Stimulated activated naive CD8-positive, alpha-beta T cell treated with anti-CD3 and anti-CD28 coated beads, Interleukin-15, Interleukin-2, amounts not matched to agents 100 ng/mL and 50 ng/mL, for 24 hours (primary cell): Measurements from ENCODE around the gene MYO1H.
"Not testable (repeated sequence)": the region's sequence is repeated elsewhere in the genome, so short reads cannot be mapped to it uniquely, and the experiment has no call there.

Source experiments
- H3K27ac Mint-ChIP-seq: one replicate; pipeline ENCODE4 v1.8.0; 2021; ENCODE audit warnings: mild to moderate bottlenecking, mixed read lengths
- H3K27me3 Mint-ChIP-seq: one replicate; pipeline ENCODE4 v1.8.0; 2021; ENCODE audit warnings: mixed read lengths
- H3K36me3 Mint-ChIP-seq: one replicate; pipeline ENCODE4 v1.8.0; 2021; ENCODE audit warnings: low read depth, mixed read lengths
- H3K4me1 Mint-ChIP-seq: one replicate; pipeline ENCODE4 v1.8.0; 2021; ENCODE audit warnings: low read depth, mixed read lengths
- H3K4me3 Mint-ChIP-seq: one replicate; pipeline ENCODE4 v1.8.0; 2021; ENCODE audit warnings: mild to moderate bottlenecking, mixed read lengths
- H3K9me3 Mint-ChIP-seq: one replicate; pipeline ENCODE4 v1.8.0; 2021; ENCODE audit warnings: mixed read lengths

The MYO1H gene

GRCh38 chr12:109423392-109423791 lies 75.7 kb downstream of the MYO1H start:
- H3K4me1 Mint-ChIP-seq, result no peaks in the 10 kb centered on the region

GRCh38 chr12:109428037-109428629 lies 80.4 kb downstream of the MYO1H start:
- Mint-ChIP-seq H3K4me1 (peaks cover 1% of the 10 kb centered on the region), H3K27me3 (peaks cover 8% of the 10 kb centered on the region), H3K4me3 (no peak overlapping the region), H3K36me3 (no peaks in the 10 kb centered on the region), H3K9me3 (no peaks in the 10 kb centered on the region), H3K27ac (no peak overlapping the region)

More at GRCh38 chr12:109423392-109423791, 75.7 kb downstream of the MYO1H start:
- H3K9me3 Mint-ChIP-seq, result no peaks in the 10 kb centered on the region
- no peak overlapping the region for H3K27ac Mint-ChIP-seq
- no peak overlapping the region for H3K4me3 Mint-ChIP-seq
- H3K27me3 Mint-ChIP-seq, result peaks cover 31% of the 10 kb centered on the region
- no peaks in the 10 kb centered on the region for H3K36me3 Mint-ChIP-seq

GRCh38 chr12:109428804-109429203 lies 81.1 kb downstream of the MYO1H start:
- not testable (repeated sequence) for H3K36me3 Mint-ChIP-seq

GRCh38 chr12:109430244-109430643 lies 82.5 kb downstream of the MYO1H start:
- Mint-ChIP-seq H3K4me1 (peaks cover 6% of the 10 kb centered on the region), H3K27me3 (no peaks in the 10 kb centered on the region), H3K27ac (no peak overlapping the region), H3K9me3 (no peaks in the 10 kb centered on the region), H3K36me3 (no peaks in the 10 kb centered on the region), H3K4me3 (no peak overlapping the region)

More at GRCh38 chr12:109428804-109429203, 81.1 kb downstream of the MYO1H start:
- not testable (repeated sequence) for H3K27ac Mint-ChIP-seq, H3K27me3 Mint-ChIP-seq, H3K4me1 Mint-ChIP-seq, H3K9me3 Mint-ChIP-seq, H3K4me3 Mint-ChIP-seq

- Mint-ChIP-seq H3K4me3 (no peak overlapping the region), H3K27ac (no peak overlapping the region)
Observed at GRCh38 chr12:109432431-109432830, 84.7 kb downstream of the MYO1H start.

GRCh38 chr12:109432842-109433304 lies 85.2 kb downstream of the MYO1H start:
- no peaks in the 10 kb centered on the region for H3K9me3 Mint-ChIP-seq
- H3K27ac Mint-ChIP-seq, result no peak overlapping the region
- H3K4me1 Mint-ChIP-seq, result peaks cover 6% of the 10 kb centered on the region
- H3K4me3 Mint-ChIP-seq, result no peak overlapping the region
- H3K27me3 Mint-ChIP-seq, result no peaks in the 10 kb centered on the region
- H3K36me3 Mint-ChIP-seq, result no peaks in the 10 kb centered on the region

More at GRCh38 chr12:109432431-109432830, 84.7 kb downstream of the MYO1H start:
- Mint-ChIP-seq H3K27me3 (no peaks in the 10 kb centered on the region), H3K4me1 (peaks cover 6% of the 10 kb centered on the region), H3K9me3 (no peaks in the 10 kb centered on the region), H3K36me3 (no peaks in the 10 kb centered on the region)

- Mint-ChIP-seq H3K36me3 (no peaks in the 10 kb centered on the region), H3K4me3 (no peak overlapping the region), H3K27ac (no peak overlapping the region), H3K27me3 (no peaks in the 10 kb centered on the region), H3K4me1 (peaks cover 6% of the 10 kb centered on the region), H3K9me3 (no peaks in the 10 kb centered on the region)
Observed at GRCh38 chr12:109433618-109434017, 85.9 kb downstream of the MYO1H start.

- no peak overlapping the region for H3K4me3 Mint-ChIP-seq
- no peaks in the 10 kb centered on the region for H3K36me3 Mint-ChIP-seq
- no peaks in the 10 kb centered on the region for H3K9me3 Mint-ChIP-seq
- no peak overlapping the region for H3K27ac Mint-ChIP-seq
- H3K27me3 Mint-ChIP-seq, result no peaks in the 10 kb centered on the region
- peaks cover 6% of the 10 kb centered on the region for H3K4me1 Mint-ChIP-seq
Observed at GRCh38 chr12:109434582-109434981, 86.9 kb downstream of the MYO1H start.

GRCh38 chr12:109435428-109436187 lies 87.9 kb downstream of the MYO1H start:
- no peak overlapping the region for H3K4me3 Mint-ChIP-seq
- no peaks in the 10 kb centered on the region for H3K27me3 Mint-ChIP-seq

GRCh38 chr12:109436188-109436560 lies 88.5 kb downstream of the MYO1H start:
- Mint-ChIP-seq H3K9me3 (no peaks in the 10 kb centered on the region), H3K27ac (no peak overlapping the region), H3K27me3 (no peaks in the 10 kb centered on the region), H3K4me3 (no peak overlapping the region), H3K36me3 (no peaks in the 10 kb centered on the region), H3K4me1 (peaks cover 6% of the 10 kb centered on the region)

More at GRCh38 chr12:109435428-109436187, 87.9 kb downstream of the MYO1H start:
- no peak overlapping the region for H3K27ac Mint-ChIP-seq
- no peaks in the 10 kb centered on the region for H3K9me3 Mint-ChIP-seq
- H3K36me3 Mint-ChIP-seq, result no peaks in the 10 kb centered on the region
- H3K4me1 Mint-ChIP-seq, result peaks cover 6% of the 10 kb centered on the region

GRCh38 chr12:109439181-109439580 lies 91.5 kb downstream of the MYO1H start:
- H3K27ac Mint-ChIP-seq, result no peak overlapping the region
- no peaks in the 10 kb centered on the region for H3K4me1 Mint-ChIP-seq
- no peak overlapping the region for H3K4me3 Mint-ChIP-seq
- no peaks in the 10 kb centered on the region for H3K27me3 Mint-ChIP-seq
- H3K9me3 Mint-ChIP-seq, result no peaks in the 10 kb centered on the region
- H3K36me3 Mint-ChIP-seq, result no peaks in the 10 kb centered on the region

- H3K27me3 Mint-ChIP-seq, H3K9me3 Mint-ChIP-seq, H3K4me1 Mint-ChIP-seq, H3K27ac Mint-ChIP-seq, H3K36me3 Mint-ChIP-seq, H3K4me3 Mint-ChIP-seq: not testable (repeated sequence)
Observed at GRCh38 chr12:109439951-109440350, 92.3 kb downstream of the MYO1H start.

GRCh38 chr12:109440851-109441490 lies 93.3 kb downstream of the MYO1H start:
- no peaks in the 10 kb centered on the region for H3K9me3 Mint-ChIP-seq
- peaks cover 5% of the 10 kb centered on the region for H3K36me3 Mint-ChIP-seq
- no peaks in the 10 kb centered on the region for H3K4me1 Mint-ChIP-seq
- no peaks in the 10 kb centered on the region for H3K27me3 Mint-ChIP-seq
- H3K27ac Mint-ChIP-seq, result no peak overlapping the region
- no peak overlapping the region for H3K4me3 Mint-ChIP-seq

GRCh38 chr12:109443794-109444193 lies 96.1 kb downstream of the MYO1H start:
- no peak overlapping the region for H3K27ac Mint-ChIP-seq
- no peaks in the 10 kb centered on the region for H3K27me3 Mint-ChIP-seq
- H3K9me3 Mint-ChIP-seq, result no peaks in the 10 kb centered on the region
- H3K4me1 Mint-ChIP-seq, result no peaks in the 10 kb centered on the region
- H3K36me3 Mint-ChIP-seq, result peaks cover 5% of the 10 kb centered on the region
- no peak overlapping the region for H3K4me3 Mint-ChIP-seq

GRCh38 chr12:109444259-109444658 lies 96.6 kb downstream of the MYO1H start:
- H3K36me3 Mint-ChIP-seq, result peaks cover 9% of the 10 kb centered on the region
- H3K9me3 Mint-ChIP-seq, result no peaks in the 10 kb centered on the region
- H3K27me3 Mint-ChIP-seq, result no peaks in the 10 kb centered on the region
- no peak overlapping the region for H3K27ac Mint-ChIP-seq
- no peaks in the 10 kb centered on the region for H3K4me1 Mint-ChIP-seq
- H3K4me3 Mint-ChIP-seq, result no peak overlapping the region
